Gastrocnemius medialis (tissue), 4 donors: Measurements from ENCODE around the gene ITGA8.

Experiments used
- CTCF ChIP-seq, 5 experiments: fragments of 450-650 bp in 3 of 5; fragments of 200-600 bp in 2 of 5; sonication (generic) in 2 of 5; IDR thresholded peaks in 4 of 5; conservative IDR thresholded peaks in 1 of 5; 1 replicate in 4 of 5; 2 replicates in 1 of 5; pipeline ENCODE4 v1.5.1; 2016 to 2019; ENCODE audit warnings: antibody characterized with exemption in 5 of 5, mild to moderate bottlenecking in 3 of 5, moderate library complexity in 3 of 5
- POLR2A ChIP-seq, 2 donors: fragments of 450-650 bp; IDR thresholded peaks; one replicate each; pipeline ENCODE4 v1.6.1; 2017; ENCODE audit warnings: antibody characterized with exemption in 2 of 2, mild to moderate bottlenecking in 2 of 2, moderate library complexity in 2 of 2

GRCh38 chr10:15620337-15620736, 99.4 kb downstream of the ITGA8 start:
- no peak for TF ChIP-seq CTCF (IDR thresholded peaks at IDR 0.05 in 4 of 5, conservative IDR thresholded peaks at IDR 0.05 in 1 of 5)
- TF ChIP-seq POLR2A (IDR thresholded peaks at IDR 0.05) = no peak
